NCI-H526 treated with DMSO at 0.1 percent for 48 hours (cell line): Measurements from ENCODE around the gene TMEM213.

Source experiments
- DNase-seq: peaks from one replicate; lab custom pipeline; 2025; lab: John Stamatoyannopoulos, UW

TMEM213 gene

GRCh38 chr7:138797715-138798320 is at the start of gene TMEM213, which contains the start of gene ATP6V0A4:
TMEM213 (plus strand) TSS chr7:138797994; CDS start chr7:138798105, 111 bp downstream.
ATP6V0A4 (minus strand) TSS chr7:138798196; CDS start chr7:138771247, 26,949 bp downstream.
- no peak for DNase-seq

- DNase-seq = no peak
Measured at GRCh38 chr7:138748666-138749065, 49.1 kb upstream of the TMEM213 start.

- no peak for DNase-seq
Measured at GRCh38 chr7:138749960-138750359, 47.8 kb upstream of the TMEM213 start.

GRCh38 chr7:138750473-138750872 is 47.3 kb upstream of the TMEM213 start:
- DNase-seq = no peak

- no peak for DNase-seq
Measured at GRCh38 chr7:138750901-138751464, 46.8 kb upstream of the TMEM213 start.

GRCh38 chr7:138752518-138753149 is 45.2 kb upstream of the TMEM213 start:
- DNase-seq = no peak

GRCh38 chr7:138753150-138753518 is 44.7 kb upstream of the TMEM213 start:
- DNase-seq = no peak

GRCh38 chr7:138753610-138754009 is 44.2 kb upstream of the TMEM213 start:
- DNase-seq = no peak

- DNase-seq = no peak
Measured at GRCh38 chr7:138755331-138755747, 42.5 kb upstream of the TMEM213 start.

- no peak for DNase-seq
Measured at GRCh38 chr7:138755842-138756590, 41.8 kb upstream of the TMEM213 start.

- DNase-seq = no peak
Measured at GRCh38 chr7:138756591-138757242, 41.1 kb upstream of the TMEM213 start.

GRCh38 chr7:138768241-138768640 is 29.6 kb upstream of the TMEM213 start:
- no peak for DNase-seq

GRCh38 chr7:138770904-138771303 is 26.9 kb upstream of the TMEM213 start:
- no peak for DNase-seq

- DNase-seq = no peak
Measured at GRCh38 chr7:138773176-138773575, 24.6 kb upstream of the TMEM213 start.

GRCh38 chr7:138773817-138774216 is 24.0 kb upstream of the TMEM213 start:
- no peak for DNase-seq

GRCh38 chr7:138776166-138776833 is 21.5 kb upstream of the TMEM213 start:
- DNase-seq = no peak

GRCh38 chr7:138781004-138781403 is 16.8 kb upstream of the TMEM213 start:
- no peak for DNase-seq

GRCh38 chr7:138784692-138785091 is 13.1 kb upstream of the TMEM213 start:
- no peak for DNase-seq

- no peak for DNase-seq
Measured at GRCh38 chr7:138785587-138786437, 12.0 kb upstream of the TMEM213 start.

GRCh38 chr7:138796038-138796615 is 1.7 kb upstream of the TMEM213 start:
- no peak for DNase-seq
